HG03097 (cell line): ENCODE measurements around the gene NUTM2D.
"Not testable (repeated sequence)": the region's sequence is repeated elsewhere in the genome, so short reads cannot be mapped to it uniquely, and the experiment has no call there.

Source experiments
- ATAC-seq: cut with Tn5 transposase; IDR thresholded peaks from one replicate; pipeline ENCODE4 v1.9.1; 2021; ENCODE audit not compliant: unreplicated experiment, low FRiP score

NUTM2D gene

DNA sequence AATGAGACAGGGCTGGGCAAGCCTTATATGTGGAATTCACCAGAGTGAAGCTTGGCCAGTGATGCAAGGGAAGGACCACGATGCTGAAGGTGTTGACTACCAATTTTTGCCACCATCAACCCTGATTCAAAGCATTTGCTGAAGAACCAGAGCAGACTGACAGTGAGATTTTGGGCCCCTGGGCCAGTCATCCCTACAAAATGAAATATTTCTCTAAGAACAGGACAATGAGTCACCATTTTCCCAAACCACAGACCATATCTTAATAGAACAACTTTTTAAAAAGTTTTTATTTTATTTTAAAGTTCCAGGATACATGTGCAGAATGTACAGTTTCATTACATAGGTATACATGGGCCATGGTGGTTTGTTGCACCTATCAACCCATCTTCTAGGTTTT, 16.5 kb downstream of the NUTM2D start:
- ATAC-seq: not testable (repeated sequence)

DNA sequence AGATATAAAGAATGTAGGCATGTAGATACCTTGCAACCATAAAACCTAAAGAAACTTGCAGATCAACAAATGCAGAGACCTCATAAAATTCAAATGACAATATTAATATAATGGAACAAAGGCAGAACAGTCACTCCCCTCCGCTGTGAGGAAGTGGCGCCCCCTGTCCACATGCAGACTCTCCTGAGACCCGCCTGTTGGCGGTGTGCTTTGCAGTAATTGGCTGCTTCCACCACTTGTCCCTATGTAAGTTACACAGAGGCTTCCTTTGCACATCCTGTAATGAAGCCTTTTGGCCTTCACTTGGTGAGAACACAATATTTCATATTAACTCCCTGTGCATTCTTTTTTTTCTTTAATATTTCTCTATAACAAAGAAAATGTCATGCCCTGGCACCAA, 21.6 kb downstream of the NUTM2D start:
- not testable (repeated sequence) for ATAC-seq

DNA sequence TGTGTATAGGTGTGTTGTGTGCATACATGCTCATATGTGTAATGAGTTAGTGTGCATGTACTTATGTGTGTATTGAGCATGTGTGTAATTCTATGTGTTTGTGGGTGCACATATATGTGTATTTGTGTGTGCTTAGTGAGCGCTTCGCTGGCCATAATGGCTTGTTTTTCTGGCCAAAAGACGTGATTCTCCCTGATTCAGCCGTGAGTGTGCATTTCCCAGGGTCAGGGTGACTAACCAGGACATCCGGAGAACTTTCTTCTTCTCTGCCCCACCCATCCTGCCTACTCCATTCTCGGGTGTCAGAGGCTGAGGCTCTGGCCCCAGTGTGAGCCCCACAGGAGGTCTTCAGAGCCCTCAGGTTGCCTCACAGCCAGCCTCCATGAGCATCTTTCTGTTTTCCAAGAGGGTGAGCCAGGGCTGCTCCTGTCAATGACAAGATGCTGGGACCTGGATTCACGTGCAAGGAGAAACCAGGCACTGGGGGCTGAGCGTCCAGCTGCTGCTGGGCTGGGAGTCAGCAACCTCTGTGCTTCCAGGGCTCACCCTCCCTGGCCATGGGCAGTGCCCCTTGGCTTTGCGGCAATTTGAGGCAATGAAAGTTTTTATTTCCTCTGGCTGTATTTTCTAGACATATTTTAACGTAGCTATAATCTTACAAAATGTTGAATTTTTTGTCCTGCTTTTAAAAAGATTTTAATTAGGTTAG, 25.8 kb downstream of the NUTM2D start:
- ATAC-seq: not testable (repeated sequence)

DNA sequence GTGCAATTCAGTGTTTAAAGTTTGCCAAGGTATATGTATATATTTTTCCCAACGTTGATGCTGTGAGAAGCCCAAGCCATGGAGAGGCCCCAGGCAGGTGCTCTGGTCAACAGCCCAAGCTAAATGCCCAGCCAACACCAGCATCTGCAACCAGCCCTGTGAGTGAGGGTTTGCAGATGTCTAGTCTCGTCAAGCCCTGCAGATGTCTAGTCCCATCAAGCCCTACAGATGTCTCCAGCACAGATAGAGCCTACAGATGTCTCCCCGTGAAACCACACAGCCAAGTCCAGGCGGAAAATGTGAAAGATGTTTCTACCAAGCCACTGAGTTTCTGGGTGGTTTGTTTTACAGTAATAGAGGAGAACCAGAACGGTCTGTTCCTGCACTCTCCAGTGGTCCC, 26.7 kb downstream of the NUTM2D start:
- ATAC-seq: not testable (repeated sequence)

DNA sequence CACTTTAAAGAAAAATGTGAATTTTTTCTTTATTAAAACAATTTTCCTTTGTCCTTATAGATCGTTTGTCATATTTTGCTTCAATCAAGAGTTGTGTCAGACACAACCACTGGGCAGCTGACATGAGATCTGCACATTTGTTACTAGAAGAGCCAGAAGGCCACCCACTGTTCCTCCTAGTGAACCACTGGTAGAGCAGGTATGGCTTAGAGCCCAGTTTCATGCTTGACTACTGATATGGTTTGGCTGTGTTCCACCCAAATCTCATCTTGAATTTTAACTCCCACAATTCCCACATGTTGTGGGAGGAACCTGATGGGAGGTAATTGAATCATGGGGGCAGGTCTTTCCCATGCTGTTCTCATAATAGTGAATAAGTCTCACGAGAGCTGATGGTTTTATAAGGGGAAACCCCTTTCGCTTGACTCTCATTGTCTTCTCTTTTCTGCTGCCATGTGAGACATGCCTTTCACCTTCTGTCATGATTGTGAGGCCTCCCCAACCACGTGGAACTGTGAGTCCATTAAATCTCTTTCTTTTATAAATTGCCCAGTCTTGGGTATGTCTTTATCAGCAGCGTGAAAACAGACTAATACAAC, 28.3 kb downstream of the NUTM2D start:
- ATAC-seq: not testable (repeated sequence)

DNA sequence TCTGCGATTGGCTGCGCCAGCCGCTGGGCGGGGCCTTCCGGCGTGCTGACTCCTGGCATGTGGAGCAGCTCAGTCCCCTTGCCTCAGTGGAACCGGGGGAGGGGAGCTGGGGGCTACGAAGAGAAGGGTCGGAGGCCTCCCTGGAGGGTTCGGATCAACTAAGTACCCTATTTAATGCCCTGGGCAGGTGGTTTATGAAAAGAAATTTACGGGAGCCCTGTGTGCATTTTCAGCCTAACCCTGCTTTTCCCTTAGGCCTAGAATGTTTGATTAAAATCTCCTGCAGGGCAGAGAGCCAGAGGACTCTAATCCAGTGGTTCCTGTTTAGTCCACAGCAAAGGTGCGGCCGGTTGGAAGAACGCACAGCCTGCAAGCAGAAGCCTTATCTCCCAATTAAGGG, 33.8 kb downstream of the NUTM2D start:
- not testable (repeated sequence) for ATAC-seq

DNA sequence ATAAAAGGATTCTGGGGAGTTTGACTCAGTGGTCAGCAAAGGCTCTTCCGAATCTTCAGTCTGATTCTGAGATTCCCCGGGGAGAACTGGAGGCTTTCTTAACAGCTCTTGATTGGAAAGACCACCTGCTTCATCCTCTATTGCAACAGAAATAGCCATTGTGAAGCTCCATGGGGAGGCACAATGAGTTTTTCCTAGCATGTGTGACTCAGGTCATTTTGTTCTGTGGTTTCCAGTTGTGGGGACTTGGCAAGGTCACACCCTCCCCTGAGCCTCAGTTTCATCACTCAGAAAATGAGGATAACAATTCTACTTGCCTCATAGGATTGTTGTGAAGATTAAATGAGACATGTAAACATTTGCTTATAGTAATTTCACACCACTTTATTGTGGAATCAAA, 38.7 kb downstream of the NUTM2D start:
- not testable (repeated sequence) for ATAC-seq

DNA sequence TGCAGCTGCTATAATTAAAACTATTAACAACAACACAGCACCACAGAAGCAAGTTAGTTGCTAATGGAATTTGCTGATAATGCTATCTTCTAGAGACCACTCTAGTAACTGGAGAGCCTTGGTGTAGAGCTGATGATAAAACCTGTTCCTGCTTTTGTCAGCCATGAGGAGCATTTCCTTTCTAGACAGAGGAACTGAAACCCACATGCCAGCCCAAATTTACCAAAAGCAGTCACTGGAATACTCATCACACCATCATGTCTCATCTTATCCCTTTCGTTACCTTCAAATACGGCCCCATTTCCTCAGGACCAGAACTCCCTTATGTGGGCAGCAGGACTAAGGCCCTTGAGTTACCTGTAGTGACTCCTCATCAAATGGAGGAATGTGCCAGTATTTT, 40.9 kb downstream of the NUTM2D start:
- not testable (repeated sequence) for ATAC-seq

DNA sequence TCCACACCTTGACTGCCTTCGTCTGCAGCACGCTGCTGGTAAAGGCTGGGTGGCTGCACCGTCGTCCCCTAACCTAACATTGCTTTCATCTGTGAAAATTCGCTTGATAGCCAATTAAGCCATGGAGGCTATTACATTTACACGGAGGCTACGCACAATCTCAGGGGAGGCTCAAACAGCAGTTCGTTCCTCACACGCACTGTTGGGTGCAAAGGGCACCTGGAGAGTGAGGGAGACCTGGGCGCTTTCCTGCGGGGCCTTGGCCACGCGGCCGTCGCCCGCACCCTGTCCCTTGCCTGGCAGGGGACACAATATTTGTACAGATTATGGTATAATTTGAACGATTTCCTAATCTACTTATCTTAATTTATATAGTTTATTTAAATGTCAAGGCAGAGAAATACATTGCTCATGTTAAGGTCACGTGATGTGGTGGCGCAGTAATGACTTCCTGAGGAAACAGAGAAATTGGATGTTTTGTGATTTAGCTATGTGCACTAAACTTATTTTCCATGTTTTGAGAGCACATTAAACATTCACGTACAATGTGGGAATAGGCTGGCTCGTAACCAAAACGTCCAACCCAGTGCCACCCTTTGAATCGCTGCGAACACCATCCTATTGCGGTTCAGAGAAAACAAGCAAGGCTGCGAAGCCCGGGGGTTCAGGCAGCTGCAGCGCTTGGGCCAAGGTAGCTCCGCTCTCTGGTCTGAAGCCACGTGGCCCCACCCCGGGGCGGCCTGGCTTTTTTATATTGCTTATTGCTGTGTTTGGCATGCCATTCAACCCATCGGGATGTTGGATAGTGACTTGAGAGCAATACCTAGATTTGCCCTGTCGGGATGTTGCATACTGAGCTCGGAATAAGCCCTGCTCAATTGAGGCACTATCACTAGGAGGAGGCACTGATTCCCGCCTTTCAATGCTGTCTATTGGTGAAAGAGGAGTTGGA, 50.2 kb downstream of the NUTM2D start:
- not testable (repeated sequence) for ATAC-seq

DNA sequence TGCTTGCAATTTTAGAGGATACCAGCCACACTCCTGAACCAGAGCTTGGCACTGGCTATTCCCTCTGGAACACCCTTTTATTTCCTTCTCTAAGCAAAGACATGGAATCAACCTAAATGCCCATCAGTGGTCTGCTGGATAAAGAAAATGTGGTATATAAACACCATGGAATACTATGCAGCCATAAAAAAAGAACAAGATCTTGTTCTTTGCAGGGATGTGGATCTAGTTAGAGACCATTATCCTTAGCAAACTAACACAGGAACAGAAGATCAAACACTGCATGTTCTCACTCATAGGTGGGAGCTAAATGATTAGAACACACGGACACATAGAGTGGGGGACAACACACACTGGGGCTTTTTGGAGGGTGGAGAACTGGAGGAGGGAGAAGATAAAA, 56.4 kb downstream of the NUTM2D start:
- ATAC-seq: not testable (repeated sequence)
